Measurements from ENCODE around the gene CIAO1.
A peak's percentile ranks its signal among the peaks of the same experiment; 100 is the strongest.

The CIAO1 gene

DNA sequence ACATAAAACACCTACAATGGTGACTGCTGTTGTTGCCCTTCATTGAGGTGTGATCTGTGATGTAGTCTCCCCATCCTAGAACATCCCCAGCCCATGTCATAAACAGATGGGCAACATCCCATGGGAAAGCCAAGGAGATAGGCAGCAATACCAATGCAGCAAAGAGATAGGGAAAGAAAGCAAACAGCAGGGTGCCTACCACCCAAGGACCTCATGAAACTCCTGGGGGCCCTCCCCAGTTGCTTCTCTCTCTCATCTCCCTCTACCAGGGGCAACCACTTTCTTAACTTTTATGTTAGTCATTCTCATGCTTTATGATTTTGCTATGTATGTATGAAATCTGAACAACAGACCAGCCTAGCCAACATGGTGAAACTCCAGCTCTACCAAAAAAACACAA is 51.0 kb downstream of the CIAO1 start:
- no peak overlapping the region for H3K4me3 ChIP-seq (ENCODE audit: low read depth, low read length)
- TF ChIP-seq, protein P1, sequence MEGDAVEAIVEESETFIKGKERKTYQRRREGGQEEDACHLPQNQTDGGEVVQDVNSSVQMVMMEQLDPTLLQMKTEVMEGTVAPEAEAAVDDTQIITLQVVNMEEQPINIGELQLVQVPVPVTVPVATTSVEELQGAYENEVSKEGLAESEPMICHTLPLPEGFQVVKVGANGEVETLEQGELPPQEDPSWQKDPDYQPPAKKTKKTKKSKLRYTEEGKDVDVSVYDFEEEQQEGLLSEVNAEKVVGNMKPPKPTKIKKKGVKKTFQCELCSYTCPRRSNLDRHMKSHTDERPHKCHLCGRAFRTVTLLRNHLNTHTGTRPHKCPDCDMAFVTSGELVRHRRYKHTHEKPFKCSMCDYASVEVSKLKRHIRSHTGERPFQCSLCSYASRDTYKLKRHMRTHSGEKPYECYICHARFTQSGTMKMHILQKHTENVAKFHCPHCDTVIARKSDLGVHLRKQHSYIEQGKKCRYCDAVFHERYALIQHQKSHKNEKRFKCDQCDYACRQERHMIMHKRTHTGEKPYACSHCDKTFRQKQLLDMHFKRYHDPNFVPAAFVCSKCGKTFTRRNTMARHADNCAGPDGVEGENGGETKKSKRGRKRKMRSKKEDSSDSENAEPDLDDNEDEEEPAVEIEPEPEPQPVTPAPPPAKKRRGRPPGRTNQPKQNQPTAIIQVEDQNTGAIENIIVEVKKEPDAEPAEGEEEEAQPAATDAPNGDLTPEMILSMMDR (conservative IDR thresholded peaks at IDR 0.05; ENCODE audit: low read depth, low read length) = no peak
- no peak for DNase-seq (ENCODE audit: low read depth)

DNA sequence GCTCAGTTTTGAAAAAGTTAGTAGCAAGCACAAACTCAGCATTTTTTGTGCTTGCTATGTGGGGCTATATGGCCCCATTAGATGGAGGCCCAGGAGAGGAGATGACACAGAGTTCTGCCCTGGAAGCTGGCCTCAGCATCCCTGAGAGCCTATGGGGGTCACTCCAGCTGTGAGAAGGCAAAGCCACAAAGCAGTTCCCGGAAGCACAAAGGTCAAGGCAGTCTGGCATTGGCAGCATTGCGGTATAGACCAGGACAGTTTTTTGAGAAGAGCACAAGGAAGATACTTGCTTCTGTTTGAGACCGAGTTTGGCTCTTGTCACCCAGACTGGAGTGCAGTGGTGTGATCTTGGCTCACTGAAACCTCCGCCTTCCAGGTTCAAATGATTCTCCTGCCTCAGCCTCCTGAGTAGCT is 51.6 kb downstream of the CIAO1 start:
- TF ChIP-seq, protein P1 (conservative IDR thresholded peaks at IDR 0.05; ENCODE audit: low read depth, low read length) = no peak
- DNase-seq (ENCODE audit: low read depth) = no peak
- no peak overlapping the region for H3K4me3 ChIP-seq (ENCODE audit: low read depth, low read length)

DNA sequence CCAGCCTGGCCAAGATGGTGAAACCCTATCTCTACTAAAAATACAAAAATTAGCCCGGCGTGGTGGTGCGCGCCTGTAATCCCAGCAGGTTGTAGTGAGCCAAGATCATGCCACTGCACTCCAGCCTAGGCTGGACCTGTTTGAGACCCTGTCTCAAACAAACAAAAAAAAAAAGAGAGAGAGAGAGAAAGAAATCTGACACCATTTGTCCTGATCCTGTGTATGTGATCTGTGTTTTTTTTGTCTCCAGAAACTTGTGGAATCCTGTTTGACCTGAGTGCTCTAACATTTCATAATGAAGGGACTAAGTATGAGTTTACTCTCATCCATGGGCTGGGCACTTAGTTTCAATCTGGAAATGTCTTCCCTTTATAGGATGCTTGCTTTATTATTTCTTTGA is 52.7 kb downstream of the CIAO1 start:
- TF ChIP-seq, protein P1 (conservative IDR thresholded peaks at IDR 0.05; ENCODE audit: low read depth, low read length) = no peak
- no peak overlapping the region for H3K4me3 ChIP-seq (ENCODE audit: low read depth, low read length)
- no peak for DNase-seq (ENCODE audit: low read depth)

DNA sequence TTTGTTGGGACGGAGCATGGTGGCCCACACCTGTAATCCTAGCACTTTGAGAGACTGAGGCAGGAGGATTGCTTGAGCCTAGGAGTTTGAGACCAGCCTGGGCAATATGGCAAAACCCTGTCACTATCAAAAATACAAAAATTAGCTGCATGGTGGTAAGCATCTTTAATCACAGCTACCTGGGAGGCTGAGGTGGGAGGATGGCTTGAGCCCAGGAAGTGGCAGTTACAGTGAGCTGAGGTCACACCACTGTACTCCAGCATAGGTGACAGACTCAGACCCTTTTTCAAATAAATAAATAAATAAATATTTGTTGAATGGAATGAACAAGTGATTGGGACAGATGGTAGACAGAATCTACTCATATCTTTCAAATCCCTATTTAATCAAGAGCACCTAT is 53.4 kb downstream of the CIAO1 start:
- TF ChIP-seq, protein P1 (conservative IDR thresholded peaks at IDR 0.05; ENCODE audit: low read depth, low read length) = no peak
- no peak overlapping the region for H3K4me3 ChIP-seq (ENCODE audit: low read depth, low read length)
- DNase-seq (ENCODE audit: low read depth) = no peak

DNA sequence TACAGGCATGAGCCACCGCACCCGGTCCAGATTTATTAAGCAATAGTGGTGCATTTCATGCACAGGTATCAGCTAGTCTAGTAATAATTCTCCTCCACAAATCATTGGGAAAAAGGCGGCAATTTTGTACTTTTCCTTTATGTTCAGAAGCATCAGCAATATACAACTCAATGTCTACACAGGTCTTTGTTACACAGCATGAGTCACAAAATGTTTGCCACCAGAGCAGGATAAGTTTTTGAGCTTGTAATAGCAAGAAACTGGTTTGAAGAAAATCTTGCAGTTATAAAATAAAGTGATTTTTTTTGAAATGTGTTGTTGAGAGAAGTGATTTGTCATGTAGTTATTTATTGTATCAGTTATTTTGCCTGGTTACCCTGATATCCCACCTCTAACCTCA is 54.3 kb downstream of the CIAO1 start:
- TF ChIP-seq, protein P1 (conservative IDR thresholded peaks at IDR 0.05; ENCODE audit: low read depth, low read length) = no peak
- H3K4me3 ChIP-seq (ENCODE audit: low read depth, low read length) = no peak overlapping the region
- no peak for DNase-seq (ENCODE audit: low read depth)

DNA sequence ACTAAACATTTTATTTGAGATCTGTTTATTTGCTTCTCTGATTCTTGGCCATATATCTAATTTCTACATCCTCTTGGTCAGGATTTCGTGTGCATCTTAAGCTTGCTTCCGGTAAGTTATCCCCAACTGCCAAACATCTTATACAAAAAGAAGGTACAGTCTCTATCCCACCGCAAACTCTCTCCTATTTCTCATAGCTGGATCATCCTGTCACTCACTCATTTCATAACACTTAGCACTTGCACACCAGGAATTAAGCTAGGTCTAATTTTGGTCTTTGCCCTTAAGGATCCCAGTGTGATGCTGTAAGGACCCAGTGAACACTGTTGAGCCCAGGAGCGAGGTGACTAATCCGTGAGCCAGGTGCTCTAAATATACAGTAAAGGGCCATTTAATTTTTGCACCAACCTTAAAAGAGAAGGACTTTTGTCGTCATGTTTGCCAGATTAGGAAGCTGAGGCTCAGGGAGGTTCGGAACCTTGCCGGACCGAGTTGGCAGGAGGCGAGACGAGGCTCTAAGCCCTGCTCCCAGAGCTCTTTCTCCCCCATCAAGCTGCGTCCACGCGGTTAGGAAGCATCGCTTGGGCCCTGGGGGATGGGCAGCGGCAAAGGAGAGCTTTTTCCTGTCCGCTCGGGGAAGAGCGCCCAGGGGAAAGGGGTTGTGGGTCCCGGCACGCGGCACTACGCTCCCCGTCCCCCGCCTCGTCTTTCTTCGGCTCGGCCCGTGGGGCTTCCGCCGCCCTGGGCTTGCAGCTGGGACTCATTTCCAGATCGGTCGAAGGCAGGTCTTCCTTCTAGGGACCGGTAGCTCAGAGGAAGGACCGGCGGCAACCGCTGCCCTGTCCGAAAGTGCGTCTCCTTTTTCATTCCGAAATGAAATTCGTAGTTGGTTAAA is 55.0 kb downstream of the CIAO1 start:
- TF ChIP-seq, protein P1 (conservative IDR thresholded peaks at IDR 0.05; ENCODE audit: low read depth, low read length) = no peak
- DNase-seq (ENCODE audit: low read depth) = no peak
- H3K4me3 ChIP-seq (ENCODE audit: low read depth, low read length) = peak overlapping the region; percentile 61
